Stomach smooth muscle (tissue), 2 donors: ENCODE data around the gene CSF2.

Experiments
- H3K27ac ChIP-seq: one replicate; pipeline ENCODE4 v1.7.0; 2013; ENCODE audit warnings: mild to moderate bottlenecking, low read length, inconsistent platforms
- H3K27me3 ChIP-seq, 2 donors: one replicate each; pipeline ENCODE4 v1.7.0; 2013; ENCODE audit warnings: low read length in 2 of 2; ENCODE audit not compliant: insufficient read depth in 2 of 2, control insufficient read depth in 1 of 2
- H3K36me3 ChIP-seq, 2 donors: one replicate each; pipeline ENCODE4 v1.7.0; 2013; ENCODE audit warnings: low read length in 2 of 2; ENCODE audit not compliant: control insufficient read depth in 2 of 2, insufficient read depth in 2 of 2
- H3K4me1 ChIP-seq: one replicate; pipeline ENCODE4 v1.7.0; 2013; ENCODE audit warnings: low read length; ENCODE audit not compliant: control insufficient read depth, insufficient read depth
- H3K4me3 ChIP-seq, 2 donors: one replicate each; pipeline ENCODE4 v1.7.0; 2013; ENCODE audit warnings: low read length in 2 of 2
- H3K9ac ChIP-seq, 2 donors: one replicate each; pipeline ENCODE4 v1.7.0; 2013; ENCODE audit warnings: low read length in 2 of 2, mild to moderate bottlenecking in 1 of 2
- H3K9me3 ChIP-seq, 2 donors: one replicate each; pipeline ENCODE4 v1.7.0; 2013; ENCODE audit warnings: low read length in 2 of 2; ENCODE audit not compliant: control insufficient read depth in 2 of 2
- donor health status: healthy.
- donor health status: Pancreatic carcinoma.

Gene CSF2

DNA sequence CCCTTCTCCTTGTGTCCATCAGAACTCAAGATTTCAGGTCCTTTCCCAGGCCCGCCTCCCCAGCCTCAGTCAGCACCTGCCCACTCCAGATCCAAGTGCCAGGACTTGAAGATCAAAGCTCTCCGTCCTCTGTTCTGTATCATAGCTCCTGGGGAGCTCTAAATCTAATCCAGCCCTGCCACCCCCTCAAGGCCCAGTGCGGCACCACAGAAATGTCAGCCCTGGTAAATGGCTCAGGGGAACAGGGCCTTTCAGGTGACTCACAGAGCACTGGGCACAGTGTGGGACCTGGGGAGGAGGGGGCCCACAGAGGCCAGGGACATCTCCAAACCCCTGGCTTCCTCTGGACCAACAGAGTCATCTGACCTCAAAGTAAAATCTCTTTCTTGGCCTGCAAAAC is 6.0 kb downstream of the CSF2 start:
- no peaks in the 10 kb centered on the region for H3K36me3 ChIP-seq
- no peak overlapping the region for H3K27ac ChIP-seq
- no peaks in the 10 kb centered on the region for H3K27me3 ChIP-seq
- H3K4me1 ChIP-seq: no peaks in the 10 kb centered on the region
- no peak overlapping the region for H3K4me3 ChIP-seq
- H3K9me3 ChIP-seq: no peaks in the 10 kb centered on the region
- no peak overlapping the region for H3K9ac ChIP-seq

DNA sequence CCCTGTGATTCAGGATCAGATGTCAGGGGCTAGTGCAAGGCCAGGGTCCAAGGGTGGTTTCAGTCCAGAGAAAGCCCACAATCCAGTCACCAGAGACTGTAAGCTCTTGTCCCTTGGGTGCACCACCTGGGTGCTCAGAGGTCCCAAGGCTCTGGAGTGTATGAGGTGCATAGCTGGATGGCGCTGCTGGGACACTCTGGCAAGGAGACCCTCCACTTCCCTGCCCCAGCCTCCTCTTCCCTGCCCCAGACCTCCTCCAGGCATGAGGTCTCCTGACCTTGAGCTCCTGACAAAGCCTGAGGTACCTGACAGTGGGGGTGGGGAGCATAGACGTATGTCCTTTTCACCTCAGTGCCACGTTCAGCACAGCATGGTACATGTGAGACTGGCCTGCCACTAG is 7.0 kb downstream of the CSF2 start:
- Histone ChIP-seq H3K9ac (no peak overlapping the region), H3K4me1 (no peaks in the 10 kb centered on the region), H3K27me3 (no peaks in the 10 kb centered on the region), H3K27ac (no peak overlapping the region), H3K36me3 (no peaks in the 10 kb centered on the region), H3K4me3 (no peak overlapping the region), H3K9me3 (no peaks in the 10 kb centered on the region)

DNA sequence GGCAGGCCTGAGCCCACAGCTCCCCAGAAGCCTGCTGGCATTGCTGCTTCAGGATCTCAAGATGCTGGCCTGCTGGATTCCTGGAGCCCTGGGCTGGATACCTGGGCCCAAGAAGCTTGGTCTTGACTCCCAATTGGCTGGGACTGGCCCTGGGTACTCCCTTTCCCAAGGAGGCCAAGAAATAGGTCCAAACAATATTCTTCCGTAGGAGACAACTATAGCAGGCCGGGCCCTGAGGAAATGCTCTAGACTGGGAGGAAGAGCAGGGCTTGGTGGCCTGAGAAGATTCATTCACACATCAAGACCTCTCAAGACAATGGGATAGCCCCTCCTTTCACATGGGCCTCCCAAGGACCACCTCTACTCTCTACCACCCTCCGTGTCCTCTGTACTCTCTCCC is 7.9 kb downstream of the CSF2 start:
- Histone ChIP-seq H3K36me3 (no peaks in the 10 kb centered on the region), H3K4me3 (no peak overlapping the region), H3K9ac (no peak overlapping the region), H3K4me1 (peaks cover 3% of the 10 kb centered on the region), H3K27me3 (no peaks in the 10 kb centered on the region), H3K9me3 (no peaks in the 10 kb centered on the region), H3K27ac (no peak overlapping the region)

DNA sequence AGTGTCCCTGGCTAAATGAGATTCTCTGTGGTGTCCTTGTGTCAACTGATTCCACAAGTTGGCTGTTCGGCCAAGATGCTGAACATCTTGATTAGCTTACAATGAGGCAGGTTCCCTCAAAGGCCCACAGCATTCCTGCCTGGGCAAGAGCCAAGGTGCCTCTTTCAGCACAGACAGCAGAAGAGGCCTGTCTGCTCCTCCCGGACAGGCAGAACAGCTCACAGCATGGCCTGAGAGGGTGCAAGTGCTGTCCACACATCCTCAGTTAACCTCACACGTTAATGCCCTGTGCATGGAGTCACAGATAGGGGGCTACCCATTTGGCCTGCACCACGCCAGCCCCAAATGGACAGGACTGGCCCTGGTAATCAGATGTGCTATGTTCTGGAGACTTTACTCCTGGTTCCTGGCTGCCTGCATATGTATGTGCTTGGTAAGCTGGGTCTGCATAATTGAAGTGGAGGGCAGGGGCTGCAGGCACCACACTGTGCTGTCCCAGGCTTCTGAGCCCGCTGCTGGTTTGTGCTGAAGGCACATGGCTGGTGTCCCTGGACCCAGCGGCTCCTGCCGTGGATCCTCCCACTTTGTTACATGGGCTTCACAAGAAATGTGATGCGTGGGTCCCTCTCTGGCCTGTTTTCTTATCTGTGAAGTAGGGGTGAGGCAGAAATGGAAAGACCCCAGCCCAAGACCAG is 8.9 kb downstream of the CSF2 start:
- no peak overlapping the region for H3K27ac ChIP-seq
- no peaks in the 10 kb centered on the region for H3K27me3 ChIP-seq
- H3K4me1 ChIP-seq: peaks cover 3% of the 10 kb centered on the region
- no peaks in the 10 kb centered on the region for H3K9me3 ChIP-seq
- H3K4me3 ChIP-seq: no peak overlapping the region
- no peaks in the 10 kb centered on the region for H3K36me3 ChIP-seq
- no peak overlapping the region for H3K9ac ChIP-seq

DNA sequence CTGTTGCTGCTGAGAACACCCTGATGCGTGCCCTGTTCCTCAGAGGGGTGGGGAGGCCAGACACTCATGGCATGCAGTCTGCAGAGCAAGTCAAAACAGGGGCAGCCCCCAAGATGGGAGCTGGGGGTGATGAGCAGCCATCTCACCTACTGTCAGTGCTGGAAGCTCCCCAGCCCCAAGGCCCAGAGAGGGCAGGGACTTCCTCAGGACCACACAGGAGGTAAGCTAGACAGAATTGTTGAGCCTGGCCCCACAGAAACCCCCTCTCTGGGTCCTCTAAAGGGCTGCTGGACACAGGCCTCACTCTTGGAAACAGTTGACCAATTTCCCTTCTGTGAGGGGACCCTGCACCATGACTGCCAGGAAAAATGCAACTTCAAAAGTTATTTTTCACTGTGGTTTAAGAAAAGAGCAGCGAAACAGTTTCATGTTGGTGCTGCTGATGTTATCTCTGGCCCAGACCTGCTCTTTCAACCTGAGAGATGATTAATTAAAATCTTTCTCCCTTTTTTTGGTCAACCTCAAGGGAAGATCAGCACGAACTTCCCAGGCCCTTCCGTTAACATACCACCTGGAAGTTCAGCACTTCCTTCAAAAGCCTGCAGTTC is 9.6 kb downstream of the CSF2 start:
- Histone ChIP-seq H3K27me3 (no peaks in the 10 kb centered on the region), H3K4me3 (no peak overlapping the region), H3K36me3 (no peaks in the 10 kb centered on the region), H3K4me1 (peaks cover 3% of the 10 kb centered on the region), H3K27ac (no peak overlapping the region), H3K9me3 (no peaks in the 10 kb centered on the region), H3K9ac (no peak overlapping the region)

DNA sequence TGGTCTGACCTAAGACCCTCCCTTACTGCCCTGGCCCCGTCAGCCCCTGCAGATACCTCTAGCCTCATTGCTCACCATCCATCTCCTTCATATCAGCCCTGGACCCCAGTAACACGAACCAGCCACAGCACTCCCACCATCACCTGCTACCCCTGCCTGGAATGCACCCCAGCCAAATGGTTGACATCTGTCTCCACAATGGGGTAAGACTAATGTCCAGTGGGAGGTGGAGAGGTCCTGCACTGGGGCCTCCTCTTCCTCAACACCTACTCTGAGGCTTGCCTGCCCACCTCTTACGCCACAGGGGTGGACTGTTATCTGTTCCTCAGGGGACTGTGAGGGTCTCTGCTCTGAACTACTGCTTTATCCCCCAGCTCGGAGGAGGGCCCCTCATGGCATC is 12.1 kb downstream of the CSF2 start:
- Histone ChIP-seq H3K4me1 (peaks cover 3% of the 10 kb centered on the region), H3K27me3 (no peaks in the 10 kb centered on the region), H3K27ac (no peak overlapping the region), H3K4me3 (no peak overlapping the region), H3K9me3 (no peaks in the 10 kb centered on the region), H3K9ac (no peak overlapping the region), H3K36me3 (no peaks in the 10 kb centered on the region)

DNA sequence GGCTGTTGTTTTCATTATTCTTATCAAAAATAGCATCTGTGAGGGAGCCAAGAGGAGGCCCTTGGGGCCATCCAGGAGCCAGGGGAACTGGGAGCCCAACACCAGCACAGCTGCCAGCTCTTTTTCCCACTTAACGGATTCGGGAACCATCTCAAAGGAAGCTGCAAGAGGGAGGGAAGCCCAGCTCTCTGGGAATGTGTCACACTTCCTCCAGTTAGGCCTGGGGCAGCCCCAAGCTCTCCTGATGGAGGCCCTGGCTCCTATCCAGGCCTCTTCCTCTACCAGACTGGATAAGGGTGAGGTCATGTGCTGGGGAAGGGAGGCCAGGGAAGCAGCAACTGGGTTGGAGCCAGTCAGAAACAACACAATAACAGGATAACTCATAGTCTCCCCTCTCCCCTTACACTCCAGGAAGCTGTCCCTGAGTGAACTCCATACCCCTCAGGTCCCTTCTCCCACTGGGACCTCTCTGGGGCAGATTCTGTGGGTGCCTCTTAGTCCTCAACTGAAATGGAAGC is 12.7 kb downstream of the CSF2 start:
- Histone ChIP-seq H3K4me1 (peaks cover 3% of the 10 kb centered on the region), H3K9ac (no peak overlapping the region), H3K27ac (no peak overlapping the region), H3K4me3 (no peak overlapping the region), H3K27me3 (no peaks in the 10 kb centered on the region), H3K36me3 (no peaks in the 10 kb centered on the region), H3K9me3 (no peaks in the 10 kb centered on the region)

DNA sequence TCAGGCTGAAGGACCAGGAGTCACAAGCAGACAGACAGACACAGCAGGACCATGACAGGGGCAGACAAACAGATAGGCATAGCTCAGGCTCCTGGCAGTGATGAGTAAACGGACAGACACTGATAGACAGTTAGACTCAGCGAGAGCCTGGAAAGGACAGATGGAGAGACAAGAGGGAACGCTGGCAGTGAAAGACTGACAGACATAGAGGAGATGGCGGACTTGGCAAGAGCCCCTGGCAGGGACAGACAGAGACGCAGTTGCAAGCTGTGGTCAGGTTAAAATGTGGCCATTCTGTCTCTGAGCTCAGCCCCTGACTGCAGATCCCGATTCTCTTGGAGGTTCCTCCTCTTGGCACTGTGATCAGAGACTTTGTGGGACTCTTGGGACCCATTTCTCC is 13.6 kb downstream of the CSF2 start:
- H3K4me1 ChIP-seq: peaks cover 3% of the 10 kb centered on the region
- no peaks in the 10 kb centered on the region for H3K36me3 ChIP-seq
- H3K27me3 ChIP-seq: no peaks in the 10 kb centered on the region
- no peak overlapping the region for H3K27ac ChIP-seq
- no peak overlapping the region for H3K4me3 ChIP-seq
- H3K9ac ChIP-seq: no peak overlapping the region
- H3K9me3 ChIP-seq: no peaks in the 10 kb centered on the region

DNA sequence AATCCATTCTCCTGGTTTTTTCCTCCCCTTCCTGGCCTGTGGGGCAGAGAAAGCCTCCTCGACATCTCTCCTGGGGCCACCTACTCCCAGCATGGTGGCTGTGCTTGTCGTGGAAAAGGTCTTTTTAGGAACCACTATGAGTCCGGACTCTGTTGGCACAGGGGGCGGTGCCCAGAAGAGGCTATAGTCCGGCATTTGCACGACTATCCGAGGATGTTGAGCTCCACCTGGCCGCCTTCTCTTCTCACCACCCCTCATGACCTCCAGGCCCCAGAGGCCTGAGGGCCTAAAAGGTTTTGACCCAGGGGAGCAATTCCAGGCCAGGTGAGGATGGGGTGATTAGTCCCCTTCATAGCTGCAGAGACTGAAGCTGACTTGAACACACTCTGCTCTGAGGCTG is 14.1 kb downstream of the CSF2 start:
- H3K36me3 ChIP-seq: no peaks in the 10 kb centered on the region
- no peaks in the 10 kb centered on the region for H3K27me3 ChIP-seq
- H3K4me3 ChIP-seq: no peak overlapping the region
- H3K27ac ChIP-seq: no peak overlapping the region
- peaks cover 3% of the 10 kb centered on the region for H3K4me1 ChIP-seq
- no peaks in the 10 kb centered on the region for H3K9me3 ChIP-seq
- no peak overlapping the region for H3K9ac ChIP-seq

DNA sequence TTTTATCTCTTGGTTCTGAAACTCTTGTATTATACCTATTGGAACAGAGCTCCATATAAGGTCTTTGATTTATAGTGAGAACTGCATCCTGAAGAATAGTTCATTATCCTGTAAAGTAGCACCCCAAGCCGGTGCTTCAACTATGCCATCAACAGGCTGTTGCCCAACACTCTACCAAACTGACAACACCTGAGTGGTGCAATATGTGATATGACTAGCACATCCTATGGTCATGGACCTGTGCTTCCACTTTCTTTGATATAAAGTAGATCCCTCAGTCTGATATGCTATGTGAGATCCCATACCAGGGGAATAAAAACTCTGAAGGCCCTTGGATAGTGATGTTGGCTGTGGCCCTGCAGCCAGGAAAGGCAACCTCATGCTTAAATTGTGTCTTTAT is 15.8 kb downstream of the CSF2 start:
- H3K9me3 ChIP-seq: no peaks in the 10 kb centered on the region
- H3K36me3 ChIP-seq: no peaks in the 10 kb centered on the region
- H3K4me1 ChIP-seq: peaks cover 3% of the 10 kb centered on the region
- no peaks in the 10 kb centered on the region for H3K27me3 ChIP-seq
- H3K4me3 ChIP-seq: no peak overlapping the region
- no peak overlapping the region for H3K9ac ChIP-seq
- H3K27ac ChIP-seq: no peak overlapping the region

DNA sequence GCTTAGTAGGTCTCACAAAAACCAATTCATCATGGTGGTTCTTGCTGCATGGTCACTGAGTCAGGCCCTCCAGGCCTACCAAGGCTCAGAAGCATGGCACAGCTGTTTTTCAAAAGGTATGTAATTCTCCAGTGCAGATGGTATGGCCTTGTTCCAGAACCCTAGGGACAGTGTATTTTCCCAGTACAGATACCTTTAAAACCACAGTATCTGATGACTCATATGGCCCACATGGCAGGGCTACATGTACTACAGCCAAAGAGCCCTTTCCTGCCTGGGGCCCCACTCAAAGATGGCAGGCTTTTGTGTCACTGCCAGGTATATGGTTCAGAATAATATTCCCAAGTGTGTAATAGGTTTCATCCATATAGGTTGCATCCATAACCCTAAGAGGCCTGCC is 16.5 kb downstream of the CSF2 start:
- no peaks in the 10 kb centered on the region for H3K36me3 ChIP-seq
- H3K4me1 ChIP-seq: peaks cover 3% of the 10 kb centered on the region
- H3K9ac ChIP-seq: no peak overlapping the region
- H3K9me3 ChIP-seq: no peaks in the 10 kb centered on the region
- H3K4me3 ChIP-seq: no peak overlapping the region
- no peak overlapping the region for H3K27ac ChIP-seq
- H3K27me3 ChIP-seq: no peaks in the 10 kb centered on the region
